Measurements from ENCODE around the gene ASTL.

GRCh38 chr2:96107708-96108065, 30.6 kb downstream of the ASTL start:
- TF ChIP-seq EZH2 (IDR thresholded peaks at IDR 0.05; ENCODE audit: insufficient read depth, poor library complexity, severe bottlenecking) (no peak), EZH2phosphoT487 (IDR thresholded peaks at IDR 0.05; ENCODE audit: insufficient read depth, low read depth) (no peak)

Measured in GM23248 (cell line).